Thyroid gland (tissue), 4 donors: ENCODE data around the gene CDC42EP4.

Experiments used
- POLR2A ChIP-seq, 2 donors: fragments of 450-650 bp; IDR thresholded peaks; one replicate each; pipeline ENCODE4 v1.6.1; 2017; ENCODE audit warnings: antibody characterized with exemption in 2 of 2, mild to moderate bottlenecking in 2 of 2, moderate library complexity in 1 of 2
- TF ChIP-seq, protein P1 (sequence below), 6 experiments: fragments of 200-600 bp in 3 of 6; fragments of 450-650 bp in 3 of 6; sonication (generic) in 3 of 6; IDR thresholded peaks; one replicate each; pipeline ENCODE4 v1.5.1; 2016 to 2019; ENCODE audit warnings: antibody characterized with exemption in 6 of 6, mild to moderate bottlenecking in 2 of 6, inconsistent platforms in 1 of 6, moderate library complexity in 1 of 6

DNA sequence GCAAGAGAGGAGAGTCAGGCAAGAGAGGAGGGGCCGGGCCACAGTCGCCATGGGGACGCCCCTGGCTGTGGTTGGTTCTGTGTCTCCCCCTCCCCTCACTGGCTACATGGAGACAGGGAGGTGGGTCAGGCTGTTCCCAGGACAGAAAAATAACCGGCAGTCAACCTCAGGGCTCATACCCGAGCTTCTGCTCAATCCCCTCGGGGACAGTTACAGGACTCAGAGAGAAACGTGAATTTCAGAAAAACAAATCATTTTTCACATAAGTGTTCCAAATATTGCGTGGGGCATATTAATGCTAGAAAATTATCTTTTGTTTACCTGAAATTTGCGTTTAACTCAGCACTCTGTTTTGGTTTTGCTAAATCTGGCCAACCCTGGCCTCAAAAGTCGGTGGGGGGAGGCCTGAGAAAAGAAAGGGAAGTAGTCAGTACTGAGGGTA lies 27.9 kb downstream of the CDC42EP4 start:
- TF ChIP-seq, protein P1, sequence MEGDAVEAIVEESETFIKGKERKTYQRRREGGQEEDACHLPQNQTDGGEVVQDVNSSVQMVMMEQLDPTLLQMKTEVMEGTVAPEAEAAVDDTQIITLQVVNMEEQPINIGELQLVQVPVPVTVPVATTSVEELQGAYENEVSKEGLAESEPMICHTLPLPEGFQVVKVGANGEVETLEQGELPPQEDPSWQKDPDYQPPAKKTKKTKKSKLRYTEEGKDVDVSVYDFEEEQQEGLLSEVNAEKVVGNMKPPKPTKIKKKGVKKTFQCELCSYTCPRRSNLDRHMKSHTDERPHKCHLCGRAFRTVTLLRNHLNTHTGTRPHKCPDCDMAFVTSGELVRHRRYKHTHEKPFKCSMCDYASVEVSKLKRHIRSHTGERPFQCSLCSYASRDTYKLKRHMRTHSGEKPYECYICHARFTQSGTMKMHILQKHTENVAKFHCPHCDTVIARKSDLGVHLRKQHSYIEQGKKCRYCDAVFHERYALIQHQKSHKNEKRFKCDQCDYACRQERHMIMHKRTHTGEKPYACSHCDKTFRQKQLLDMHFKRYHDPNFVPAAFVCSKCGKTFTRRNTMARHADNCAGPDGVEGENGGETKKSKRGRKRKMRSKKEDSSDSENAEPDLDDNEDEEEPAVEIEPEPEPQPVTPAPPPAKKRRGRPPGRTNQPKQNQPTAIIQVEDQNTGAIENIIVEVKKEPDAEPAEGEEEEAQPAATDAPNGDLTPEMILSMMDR (IDR thresholded peaks at IDR 0.05), result no peak
- TF ChIP-seq POLR2A (IDR thresholded peaks at IDR 0.05), result no peak
